ENCODE measurements around the gene BBC3.
A peak's percentile ranks its signal among the peaks of the same experiment; 100 is the strongest.

BBC3 gene

GRCh38 chr19:47274071-47274890 is 43.3 kb upstream of the BBC3 start, which contains the start of gene INAFM1:
Gene INAFM1, plus strand, starts transcription at chr19:47274885. Its CDS starts 35 bp downstream, at chr19:47274920.
- H3K4me3 Mint-ChIP-seq, result peak within 1 kb of the TSS; percentile 90 to 97 (median 93)
- H3K4me1 Mint-ChIP-seq, result peaks cover 27% of the 10 kb centered on the region
- H3K9me3 Mint-ChIP-seq, result no peaks in the 10 kb centered on the region
- peaks cover 19% of the 10 kb centered on the region for H3K36me3 Mint-ChIP-seq (ENCODE audit: low read depth)
- H3K27ac Mint-ChIP-seq, result peak within 1 kb of the TSS; percentile 94 to 99 (median 98)
- no peak for TF ChIP-seq CTCF (IDR thresholded peaks at IDR 0.05; ENCODE audit: unreplicated experiment in 3 of 3)
- H3K27me3 Mint-ChIP-seq (ENCODE audit: low read depth), result peaks cover 8% of the 10 kb centered on the region

GRCh38 chr19:47273313-47274070 is 42.5 kb upstream of the BBC3 start:
- Mint-ChIP-seq H3K36me3 (ENCODE audit: low read depth) (peaks cover 23% of the 10 kb centered on the region), H3K27ac (peak overlapping the region; percentile 94 to 99 (median 98)), H3K27me3 (ENCODE audit: low read depth) (peaks cover 8% of the 10 kb centered on the region), H3K4me3 (peak overlapping the region; percentile 90 to 93 (median 93)), H3K4me1 (peaks cover 27% of the 10 kb centered on the region), H3K9me3 (no peaks in the 10 kb centered on the region)
- TF ChIP-seq CTCF (IDR thresholded peaks at IDR 0.05; ENCODE audit: unreplicated experiment in 3 of 3), result no peak

DNA sequence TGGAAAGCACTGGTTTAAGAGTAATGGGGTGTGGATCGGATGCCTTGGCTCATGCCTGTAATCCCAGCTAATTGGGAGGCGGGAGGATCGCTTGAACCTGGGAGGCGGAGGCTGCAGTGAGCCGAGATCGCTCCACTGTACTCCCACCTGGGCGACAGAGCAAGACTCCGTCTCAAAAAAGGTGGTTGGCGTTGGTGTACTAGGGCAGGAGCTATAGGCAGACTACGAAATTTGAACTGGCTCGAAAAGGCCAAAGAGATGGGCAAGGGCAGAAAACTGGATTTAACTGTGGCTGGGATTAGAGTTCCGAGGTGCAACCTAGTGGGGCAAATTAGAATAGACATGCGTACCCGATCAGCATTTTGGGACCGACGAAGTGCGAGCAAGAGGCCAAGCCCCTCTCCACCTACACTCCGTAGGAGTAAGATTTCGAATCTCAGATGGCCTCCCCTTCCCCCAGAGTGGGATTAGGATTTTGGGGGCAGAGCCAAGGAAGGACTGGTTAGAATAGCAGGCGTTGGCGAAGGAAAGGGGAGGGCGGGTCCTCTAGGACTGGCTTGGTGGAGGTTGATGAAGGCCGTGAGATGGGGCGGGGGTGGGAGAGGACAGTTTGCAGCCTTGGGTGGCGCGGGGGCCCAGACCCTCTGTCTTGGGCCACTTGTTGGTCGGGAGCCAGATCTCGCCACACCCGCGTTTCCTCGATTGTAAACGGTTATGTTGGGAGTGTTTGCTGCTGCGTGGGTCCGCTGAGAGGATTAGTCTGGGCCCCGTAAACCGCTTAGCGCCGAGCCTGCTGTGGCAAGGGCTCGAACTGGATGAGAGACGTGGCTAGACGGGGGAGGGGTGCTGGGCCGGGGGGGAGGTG is 41.7 kb upstream of the BBC3 start:
- Mint-ChIP-seq H3K27me3 (ENCODE audit: low read depth) (peaks cover 8% of the 10 kb centered on the region), H3K36me3 (ENCODE audit: low read depth) (peaks cover 24% of the 10 kb centered on the region), H3K4me3 (peak overlapping the region; percentile 90 to 93 (median 93)), H3K27ac (peak overlapping the region; percentile 94 to 99 (median 98)), H3K4me1 (peaks cover 22% of the 10 kb centered on the region), H3K9me3 (no peaks in the 10 kb centered on the region)
- no peak for TF ChIP-seq CTCF (IDR thresholded peaks at IDR 0.05; ENCODE audit: unreplicated experiment in 3 of 3)

DNA sequence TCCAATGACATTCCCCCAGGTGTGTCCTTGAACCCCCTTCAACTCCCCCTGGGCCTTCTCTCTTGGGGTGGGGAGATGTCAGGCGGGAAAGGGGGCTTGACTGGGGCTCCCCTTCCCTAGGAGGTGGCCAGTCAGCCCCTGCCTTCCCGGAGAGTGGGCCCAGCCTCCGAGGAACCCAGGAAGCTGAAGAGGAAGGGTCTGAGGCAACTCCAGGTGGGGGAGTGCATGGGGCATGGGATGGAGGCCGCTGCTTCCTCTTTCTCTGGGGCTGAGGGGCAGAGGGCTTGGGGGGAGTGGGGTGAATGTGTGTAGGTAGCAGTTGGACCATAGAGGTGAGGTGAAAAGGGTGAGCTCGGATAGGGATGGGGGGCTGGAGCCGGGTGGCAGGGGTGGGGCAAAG is 41.0 kb upstream of the BBC3 start:
- no peak for TF ChIP-seq CTCF (IDR thresholded peaks at IDR 0.05; ENCODE audit: unreplicated experiment in 3 of 3)
- Mint-ChIP-seq H3K36me3 (ENCODE audit: low read depth) (peaks cover 31% of the 10 kb centered on the region), H3K27ac (peak overlapping the region; percentile 94 to 99 (median 98)), H3K4me3 (peak overlapping the region; percentile 90 to 93 (median 93)), H3K9me3 (no peaks in the 10 kb centered on the region), H3K4me1 (peaks cover 21% of the 10 kb centered on the region), H3K27me3 (ENCODE audit: low read depth) (peaks cover 8% of the 10 kb centered on the region)

DNA sequence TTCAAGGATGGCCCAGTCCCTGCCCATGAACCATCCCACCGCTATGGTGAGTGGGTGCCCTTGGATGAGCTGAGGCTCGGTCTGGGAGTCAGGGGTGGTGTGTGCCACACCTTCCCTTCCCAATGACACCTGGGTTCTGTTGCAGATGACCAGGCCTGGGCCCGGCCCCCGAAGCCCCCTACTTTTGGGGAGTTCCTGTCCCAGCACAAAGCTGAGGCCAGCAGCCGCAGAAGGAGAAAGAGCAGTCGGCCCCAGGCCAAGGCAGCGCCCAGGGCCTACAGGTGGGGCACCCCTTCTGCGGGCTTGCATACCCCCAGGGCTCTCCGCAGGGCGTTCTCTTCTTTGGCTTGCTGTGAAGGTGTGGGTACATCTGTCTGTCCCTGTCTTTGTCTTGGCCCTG is 39.4 kb upstream of the BBC3 start:
- no peaks in the 10 kb centered on the region for H3K9me3 Mint-ChIP-seq
- peak overlapping the region in 1 of 3 experiments; percentile 26 for H3K27ac Mint-ChIP-seq
- no peak for TF ChIP-seq CTCF (IDR thresholded peaks at IDR 0.05; ENCODE audit: unreplicated experiment in 3 of 3)
- peaks cover 2% of the 10 kb centered on the region for H3K27me3 Mint-ChIP-seq (ENCODE audit: low read depth)
- H3K4me1 Mint-ChIP-seq, result peaks cover 11% of the 10 kb centered on the region
- peaks cover 38% of the 10 kb centered on the region for H3K36me3 Mint-ChIP-seq (ENCODE audit: low read depth)
- H3K4me3 Mint-ChIP-seq, result no peak overlapping the region

All from nephron (organoid).